Dendritic cell treated with granulocyte-macrophage colony-stimulating factor and Interleukin-4, amounts not matched to agents 40 ng/mL and 50 ng/mL, for 4 days (primary cell): ENCODE results near the gene WDR27.
"Not testable (repeated sequence)": the region's sequence is repeated elsewhere in the genome, so short reads cannot be mapped to it uniquely, and the experiment has no call there.

Experiments
- H3K27ac Mint-ChIP-seq: one replicate; pipeline ENCODE4 v1.8.0; 2022; ENCODE audit warnings: mild to moderate bottlenecking, mixed read lengths
- H3K27me3 Mint-ChIP-seq: one replicate; pipeline ENCODE4 v1.8.0; 2022; ENCODE audit warnings: mild to moderate bottlenecking, mixed read lengths
- H3K36me3 Mint-ChIP-seq: one replicate; pipeline ENCODE4 v1.8.0; 2022; ENCODE audit warnings: low read depth, mixed read lengths
- H3K4me1 Mint-ChIP-seq: one replicate; pipeline ENCODE4 v1.8.0; 2022; ENCODE audit warnings: low read depth, mixed read lengths
- H3K4me3 Mint-ChIP-seq: one replicate; pipeline ENCODE4 v1.8.0; 2022; ENCODE audit warnings: mild to moderate bottlenecking, moderate library complexity, mixed read lengths
- H3K9me3 Mint-ChIP-seq: one replicate; pipeline ENCODE4 v1.8.0; 2022; ENCODE audit warnings: mixed read lengths
- intact Hi-C: fragments of 100-400 bp; cut with micrococcal nuclease; formaldehyde crosslinking; loops from one replicate; pipeline ENCODE4 v1.15.0; 2022

Gene WDR27

DNA sequence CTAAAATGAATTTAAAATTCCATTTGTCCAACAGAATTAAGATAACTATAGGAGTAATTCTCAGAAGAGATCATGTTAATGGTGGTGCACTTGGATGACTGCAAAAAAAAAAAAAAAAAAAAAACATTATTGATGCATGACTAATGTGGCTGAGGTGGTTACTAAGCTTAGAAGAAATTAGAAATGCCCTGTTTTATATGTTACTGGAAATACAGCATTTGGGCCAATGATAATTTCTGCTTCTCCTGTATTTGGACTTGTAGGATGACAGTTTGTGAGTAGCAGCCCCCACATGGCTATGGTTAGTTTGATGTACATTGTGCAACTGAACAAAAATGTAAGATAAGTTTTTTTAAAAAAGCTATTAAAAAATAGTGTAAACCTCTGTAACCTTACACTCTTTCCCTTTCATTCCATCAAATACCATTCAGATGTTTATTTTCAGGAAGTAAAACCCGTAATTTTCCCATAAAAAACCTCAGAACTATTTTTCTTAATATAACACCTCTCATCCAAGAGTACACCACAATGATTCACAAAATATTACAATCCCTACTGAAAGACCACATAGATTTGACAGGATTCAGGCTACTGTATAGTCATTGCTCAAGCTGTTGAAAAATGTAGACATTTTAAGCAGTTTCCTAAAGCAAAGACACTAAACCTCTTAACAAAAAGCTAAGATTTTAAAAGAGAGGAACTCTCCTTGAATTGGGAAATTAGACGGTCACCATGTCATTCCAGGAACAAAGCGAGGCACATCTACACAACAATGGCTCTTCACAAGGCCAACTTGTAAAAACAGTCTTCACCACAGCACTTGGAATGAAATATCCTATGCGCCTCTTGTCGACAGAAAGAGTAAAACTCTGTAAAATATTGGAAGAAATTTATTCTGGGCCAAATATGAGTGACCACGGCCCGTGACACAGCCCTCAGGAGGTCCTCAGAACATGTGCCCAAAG is 83.0 kb downstream of the WDR27 start:
- Mint-ChIP-seq H3K4me3 (no peak overlapping the region), H3K4me1 (no peaks in the 10 kb centered on the region), H3K36me3 (no peaks in the 10 kb centered on the region), H3K27me3 (no peaks in the 10 kb centered on the region), H3K27ac (no peak overlapping the region), H3K9me3 (peaks cover 23% of the 10 kb centered on the region)
- intact Hi-C loops = no loop called here

GRCh38 chr6:169617562-169617961 is 84.3 kb downstream of the WDR27 start:
- H3K36me3 Mint-ChIP-seq = no peaks in the 10 kb centered on the region
- no peak overlapping the region for H3K27ac Mint-ChIP-seq
- H3K27me3 Mint-ChIP-seq = no peaks in the 10 kb centered on the region
- H3K9me3 Mint-ChIP-seq = peaks cover 23% of the 10 kb centered on the region
- no peak overlapping the region for H3K4me3 Mint-ChIP-seq
- no peaks in the 10 kb centered on the region for H3K4me1 Mint-ChIP-seq
- intact Hi-C loops = no loop called here

DNA sequence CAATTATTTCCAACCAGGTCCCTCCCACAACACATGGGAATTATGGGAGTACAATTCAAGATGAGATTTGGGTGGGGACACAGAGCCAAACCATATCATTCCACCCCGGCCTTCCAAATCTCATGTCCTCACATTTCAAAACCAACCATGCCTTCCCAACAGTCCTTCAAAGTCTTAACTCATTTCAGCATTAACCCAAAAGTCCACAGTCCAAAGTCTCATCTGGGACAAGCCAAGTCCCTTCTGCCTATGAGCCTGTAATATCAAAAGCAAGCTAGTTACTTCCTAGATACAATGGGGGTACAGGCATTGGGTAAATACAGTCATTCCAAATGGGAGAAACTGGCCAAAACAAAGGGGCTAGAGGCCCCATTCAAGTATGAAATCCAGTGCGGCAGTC is 93.2 kb downstream of the WDR27 start:
- intact Hi-C loops, H3K27me3 Mint-ChIP-seq: not testable (repeated sequence)

GRCh38 chr6:169604076-169604475 is 97.8 kb downstream of the WDR27 start:
- intact Hi-C loops = no loop called here
- Mint-ChIP-seq H3K4me3 (no peak overlapping the region), H3K4me1 (no peaks in the 10 kb centered on the region), H3K36me3 (peaks cover 16% of the 10 kb centered on the region), H3K9me3 (peaks cover 51% of the 10 kb centered on the region), H3K27ac (no peak overlapping the region), H3K27me3 (no peaks in the 10 kb centered on the region)

More for the DNA sequence above, 93.2 kb downstream of the WDR27 start:
- H3K27ac Mint-ChIP-seq, H3K4me3 Mint-ChIP-seq, H3K36me3 Mint-ChIP-seq, H3K4me1 Mint-ChIP-seq: not testable (repeated sequence)
- H3K9me3 Mint-ChIP-seq = peaks cover 33% of the 10 kb centered on the region

GRCh38 chr6:169601129-169601528 is 100.7 kb downstream of the WDR27 start:
- Mint-ChIP-seq H3K36me3 (peaks cover 16% of the 10 kb centered on the region), H3K9me3 (peaks cover 63% of the 10 kb centered on the region)
- H3K4me3 Mint-ChIP-seq, H3K27ac Mint-ChIP-seq, intact Hi-C loops, H3K27me3 Mint-ChIP-seq, H3K4me1 Mint-ChIP-seq: not testable (repeated sequence)

DNA sequence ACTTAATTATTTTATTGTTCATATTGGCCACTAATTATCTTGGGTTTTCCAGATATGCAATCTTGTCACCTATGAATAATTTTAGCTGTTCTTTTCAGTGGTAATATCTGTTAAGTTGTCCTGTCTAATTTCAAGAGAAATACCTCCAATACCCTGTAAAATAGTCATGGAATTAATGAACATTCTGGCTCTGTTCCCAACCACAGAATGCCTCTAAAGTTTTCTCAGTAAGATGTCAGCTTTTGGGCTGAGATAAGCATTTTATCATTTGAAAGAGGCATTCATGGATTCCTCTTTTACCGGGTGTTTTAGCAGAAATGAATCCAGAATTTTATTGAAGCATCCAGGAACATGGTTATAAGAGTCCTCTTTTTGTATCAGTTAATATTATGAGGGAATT is 109.3 kb downstream of the WDR27 start:
- Mint-ChIP-seq H3K4me3 (no peak overlapping the region), H3K4me1 (peaks cover 7% of the 10 kb centered on the region), H3K27me3 (no peaks in the 10 kb centered on the region), H3K9me3 (peaks cover 18% of the 10 kb centered on the region), H3K27ac (no peak overlapping the region), H3K36me3 (no peaks in the 10 kb centered on the region)
- intact Hi-C loops = no loop called here

GRCh38 chr6:169591616-169592015 is 110.2 kb downstream of the WDR27 start:
- intact Hi-C loops = no loop called here
- H3K4me1 Mint-ChIP-seq = peaks cover 7% of the 10 kb centered on the region
- H3K9me3 Mint-ChIP-seq = peaks cover 9% of the 10 kb centered on the region
- H3K36me3 Mint-ChIP-seq = no peaks in the 10 kb centered on the region
- H3K4me3 Mint-ChIP-seq = no peak overlapping the region
- H3K27ac Mint-ChIP-seq = no peak overlapping the region
- H3K27me3 Mint-ChIP-seq = no peaks in the 10 kb centered on the region

DNA sequence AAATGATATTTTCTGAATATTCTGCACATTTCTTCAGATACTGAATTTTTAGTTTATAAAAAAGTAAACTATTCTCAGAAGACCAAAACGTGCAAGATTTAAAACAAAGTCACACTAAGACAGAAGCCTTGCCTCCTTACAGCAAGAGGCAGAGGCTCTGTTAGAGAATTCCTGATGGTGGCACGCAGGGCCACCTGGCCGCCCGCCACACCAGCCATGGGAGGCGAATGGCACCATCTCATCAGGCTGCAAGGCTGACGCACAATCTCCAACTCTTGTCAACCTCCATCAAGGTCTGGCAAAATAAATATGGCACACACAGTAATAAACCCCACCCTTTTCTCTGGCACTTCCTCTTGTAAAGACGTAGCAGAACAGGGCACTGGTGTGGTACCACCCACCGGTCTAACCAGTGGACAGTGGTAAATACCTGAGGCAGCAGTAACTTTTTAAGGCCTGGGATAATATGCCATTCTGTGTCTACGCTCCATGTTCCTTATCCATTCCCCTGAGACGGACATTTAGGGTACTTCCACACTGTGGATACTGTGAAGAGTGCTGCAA is 111.4 kb downstream of the WDR27 start:
- no peaks in the 10 kb centered on the region for H3K36me3 Mint-ChIP-seq
- peaks cover 7% of the 10 kb centered on the region for H3K4me1 Mint-ChIP-seq
- intact Hi-C loops = no loop called here
- H3K27ac Mint-ChIP-seq = no peak overlapping the region
- peaks cover 9% of the 10 kb centered on the region for H3K9me3 Mint-ChIP-seq
- no peaks in the 10 kb centered on the region for H3K27me3 Mint-ChIP-seq
- H3K4me3 Mint-ChIP-seq = no peak overlapping the region

GRCh38 chr6:169589699-169590257 is 112.1 kb downstream of the WDR27 start:
- Mint-ChIP-seq H3K4me3 (peak overlapping the region; percentile 9), H3K9me3 (peaks cover 16% of the 10 kb centered on the region), H3K27me3 (no peaks in the 10 kb centered on the region), H3K27ac (no peak overlapping the region), H3K36me3 (no peaks in the 10 kb centered on the region), H3K4me1 (peaks cover 7% of the 10 kb centered on the region)
- intact Hi-C loops = no loop called here

DNA sequence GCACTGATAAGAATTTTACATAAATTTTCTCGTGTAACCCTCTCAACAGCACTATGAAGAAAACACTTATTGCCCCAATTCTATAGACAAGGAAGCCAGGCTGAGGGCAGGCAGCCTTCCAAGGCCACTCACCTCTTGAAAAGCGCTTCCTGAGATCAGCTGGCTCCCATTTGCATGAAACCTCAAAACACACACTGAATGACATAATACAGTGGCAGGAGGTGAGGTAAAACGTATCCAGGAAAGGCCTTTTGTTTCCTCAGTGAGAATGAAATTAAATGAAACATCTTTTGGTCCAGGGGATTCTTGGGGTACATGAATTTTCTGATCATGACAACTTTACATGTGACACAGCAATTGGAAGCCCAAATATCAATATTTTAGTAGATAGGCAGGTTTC is 112.5 kb downstream of the WDR27 start:
- no peak overlapping the region for H3K27ac Mint-ChIP-seq
- H3K4me3 Mint-ChIP-seq = no peak overlapping the region
- no peaks in the 10 kb centered on the region for H3K36me3 Mint-ChIP-seq
- H3K4me1 Mint-ChIP-seq = peaks cover 7% of the 10 kb centered on the region
- intact Hi-C loops = no loop called here
- H3K27me3 Mint-ChIP-seq = no peaks in the 10 kb centered on the region
- peaks cover 19% of the 10 kb centered on the region for H3K9me3 Mint-ChIP-seq

GRCh38 chr6:169587975-169588374 is 113.9 kb downstream of the WDR27 start:
- Mint-ChIP-seq H3K4me1 (peaks cover 7% of the 10 kb centered on the region), H3K9me3 (peaks cover 19% of the 10 kb centered on the region), H3K27me3 (no peaks in the 10 kb centered on the region), H3K4me3 (no peak overlapping the region), H3K27ac (no peak overlapping the region), H3K36me3 (no peaks in the 10 kb centered on the region)
- intact Hi-C loops = no loop called here

GRCh38 chr6:169583886-169584541 is 117.8 kb downstream of the WDR27 start:
- no peak overlapping the region for H3K4me3 Mint-ChIP-seq
- peaks cover 19% of the 10 kb centered on the region for H3K9me3 Mint-ChIP-seq
- H3K36me3 Mint-ChIP-seq = no peaks in the 10 kb centered on the region
- no peaks in the 10 kb centered on the region for H3K27me3 Mint-ChIP-seq
- H3K27ac Mint-ChIP-seq = no peak overlapping the region
- intact Hi-C loops = no loop called here
- H3K4me1 Mint-ChIP-seq = no peaks in the 10 kb centered on the region

- intact Hi-C loops = no loop called here
These were observed 122.3 kb downstream of the WDR27 start for GRCh38 chr6:169579407-169580111.

More at GRCh38 chr6:169579407-169580111, 122.3 kb downstream of the WDR27 start:
- Mint-ChIP-seq H3K27me3 (peaks cover 3% of the 10 kb centered on the region), H3K9me3 (peaks cover 19% of the 10 kb centered on the region), H3K4me3 (no peak overlapping the region), H3K27ac (no peak overlapping the region), H3K4me1 (no peaks in the 10 kb centered on the region), H3K36me3 (peaks cover 6% of the 10 kb centered on the region)
